Endothelial cell of umbilical vein (primary cell): Measurements from ENCODE around the gene SLC44A3. TPM values are rescaled to one million over a fixed set of nuclear protein-coding genes. Genes with fewer than 3 reads are reported as not detected.

Source experiments
- BruUV-seq: library from RNA; stranded (reverse); fragments of 400-500 nt; replicated peaks from 2 replicates; lab custom pipeline; 2021; lab: Mats Ljungman, UMichigan
- CTCF ChIA-PET: fragments of 300-600, 350-600 bp; sonication (Branson Sonifier 250); formaldehyde crosslinking; loops from one replicate; lab custom pipeline; 2021; ENCODE audit warnings: antibody characterized with exemption, inconsistent platforms; lab: Charles Lee
- POLR2A ChIA-PET: fragments of 300-600, 350-600 bp; sonication (Branson Sonifier 250); formaldehyde crosslinking; loops from one replicate; lab custom pipeline; 2021; ENCODE audit warnings: antibody characterized with exemption, inconsistent platforms; lab: Charles Lee
- DNase-seq: peaks from one replicate; pipeline ENCODE4 v3.0.0-alpha.2; 2011; ENCODE audit warnings: low read depth, low spot score
- FAIRE-seq: peaks from 2 replicates; lab custom pipeline; 2011; peaks lifted over from hg19 to GRCh38; lab: Jason Lieb, UNC
- H2AFZ ChIP-seq: 2 replicates; pipeline ENCODE4 v1.6.0; 2012; ENCODE audit warnings: low read depth, low read length, control low read depth, inconsistent platforms
- H3K27ac ChIP-seq: 2 replicates; pipeline ENCODE4 v1.5.1; 2011; ENCODE audit warnings: low read depth, mild to moderate bottlenecking, control low read depth, low read length, moderate library complexity; ENCODE audit not compliant: insufficient read depth
- H3K27me3 ChIP-seq, 2 experiments: 2 replicates each; pipeline versions ENCODE4 v1.6.0 to v1.6.1; 2011; ENCODE audit warnings: low read length in 2 of 2, mixed read lengths in 1 of 2; ENCODE audit not compliant: control insufficient read depth in 2 of 2, insufficient read depth in 2 of 2
- H3K36me3 ChIP-seq, 2 experiments: 2 replicates in 1 of 2; 3 replicates in 1 of 2; pipeline ENCODE4 v1.5.1; 2011; ENCODE audit warnings: low read length in 2 of 2, mild to moderate bottlenecking in 1 of 2, moderate library complexity in 1 of 2; ENCODE audit not compliant: control insufficient read depth in 2 of 2, insufficient read depth in 2 of 2; ENCODE audit errors: extremely low read depth in 1 of 2
- H3K4me1 ChIP-seq: 3 replicates; pipeline ENCODE4 v1.5.1; 2011; ENCODE audit warnings: mild to moderate bottlenecking, low read length; ENCODE audit not compliant: control insufficient read depth, insufficient read depth; ENCODE audit errors: extremely low read depth
- H3K4me2 ChIP-seq: 2 replicates; pipeline ENCODE4 v1.6.1; 2011; ENCODE audit warnings: low read length, control low read depth, mixed read lengths; ENCODE audit not compliant: insufficient read depth
- H3K4me3 ChIP-seq, 3 experiments: fragments of 200-600 bp in 1 of 3; sonication (generic), shearing (Covaris generic) in 1 of 3; replicated peaks in 1 of 3; 2 replicates each; pipeline ENCODE4 v1.5.1; 2011 to 2016; ENCODE audit warnings: control low read depth in 3 of 3, low read length in 3 of 3, mild to moderate bottlenecking in 2 of 3, inconsistent platforms in 1 of 3, low read depth in 1 of 3, moderate library complexity in 1 of 3; ENCODE audit not compliant: insufficient read depth in 1 of 3
- H3K79me2 ChIP-seq: 2 replicates; pipeline ENCODE4 v1.6.0; 2012; ENCODE audit warnings: low read length, inconsistent platforms; ENCODE audit not compliant: control insufficient read depth, insufficient read depth
- H3K9ac ChIP-seq: replicated peaks from 2 replicates; pipeline ENCODE3; 2011; ENCODE audit warnings: low read length, control low read depth; ENCODE audit not compliant: insufficient read depth; ENCODE audit errors: extremely low read depth
- H3K9me1 ChIP-seq: replicated peaks from 3 replicates; pipeline ENCODE4 v1.6.0; 2011; ENCODE audit warnings: mild to moderate bottlenecking, low read length; ENCODE audit not compliant: control insufficient read depth, insufficient read depth; ENCODE audit errors: extremely low read depth
- H3K9me3 ChIP-seq: replicated peaks from 2 replicates; pipeline ENCODE4 v1.5.1; 2012; ENCODE audit warnings: low read length, inconsistent platforms; ENCODE audit not compliant: control insufficient read depth, insufficient read depth
- H4K20me1 ChIP-seq: replicated peaks from 2 replicates; pipeline ENCODE3; 2011; ENCODE audit warnings: mild to moderate bottlenecking, low read length; ENCODE audit not compliant: control insufficient read depth, insufficient read depth; ENCODE audit errors: extremely low read depth
- EZH2 ChIP-seq: IDR thresholded peaks from 2 replicates; pipeline ENCODE4 v1.6.1; 2012; ENCODE audit warnings: borderline replicate concordance, low read depth, mild to moderate bottlenecking, moderate library complexity, low read length, inconsistent platforms; ENCODE audit not compliant: severe bottlenecking
- FOS ChIP-seq: IDR thresholded peaks from 2 replicates; pipeline ENCODE4 v1.6.1; 2011; ENCODE audit warnings: mild to moderate bottlenecking, low read length, moderate library complexity, borderline replicate concordance; ENCODE audit not compliant: insufficient read depth
- GATA2 ChIP-seq: IDR thresholded peaks from 2 replicates; pipeline ENCODE4 v1.7.0; 2011; ENCODE audit warnings: low read depth, mild to moderate bottlenecking, moderate library complexity, mixed read lengths, low read length; ENCODE audit not compliant: insufficient read length, insufficient read depth
- dilution Hi-C: fragments of 300-500 bp; cut with MboI; formaldehyde crosslinking; loops from one replicate; pipeline ENCODE4 v1.15.0; 2019; ENCODE audit warnings: low sequenced_read_pairs; ENCODE audit not compliant: extremely low pct_ligation_motif_present
- intact Hi-C: fragments of 100-400 bp; cut with micrococcal nuclease; formaldehyde crosslinking; loops from one replicate; pipeline ENCODE4 v1.10.0; 2022
- polyA plus RNA-seq, 4 experiments: library from polyadenylated mRNA; depleted of rRNA in 3 of 4; stranded (reverse) in 3 of 4; unstranded in 1 of 4; fragments of >200 nt; gene quantifications; 2 replicates each; pipeline versions ENCODE4 v1.2.1 to v1.2.3, GENCODE V29; 2011 to 2012; ENCODE audit warnings: missing spikeins in 1 of 4
- total RNA-seq: library from RNA; stranded (reverse); gene quantifications from 2 replicates; pipeline ENCODE4 v1.2.3, GENCODE V29; 2021
- TF ChIP-seq, protein P1 (sequence below), 2 donors: IDR thresholded peaks; 1 replicate in 1 of 2; 2 replicates in 1 of 2; pipeline ENCODE4 v1.5.1; 2011; ENCODE audit warnings: low read length in 2 of 2, mild to moderate bottlenecking in 2 of 2, moderate library complexity in 2 of 2, control low read depth in 1 of 2, inconsistent platforms in 1 of 2, low read depth in 1 of 2; ENCODE audit not compliant: insufficient read depth in 1 of 2; ENCODE audit errors: extremely low read depth in 1 of 2

Gene SLC44A3
- total and polyA plus RNA-seq, 2 donors (not counting 3 experiments of a cell fraction or from before 2014, with no cell fraction given), result 0.29 to 0.42 TPM

GRCh38 chr1:94936861-94937620, 116.9 kb downstream of the SLC44A3 start:
- FAIRE-seq, result peak; percentile 84
- intact Hi-C loops (loop anchor here (2.0 kb wide), 1 partner anchor 18 kb away; no protein-coding TSS in a partner anchor), dilution Hi-C loops (no loop called here)
- CTCF ChIA-PET, result interaction anchor here (0.9 to 4.0 kb wide), 10 partner anchors 9 to 106 kb away, joined by 3 to 35 read pairs (median 6); partner anchors contain the start of gene CNN3
- Histone ChIP-seq H3K36me3 (no peaks in the 10 kb centered on the region), H3K27ac (peak overlapping the region; percentile 20), H3K4me3 (no peak overlapping the region), H3K9me1 (no peaks in the 10 kb centered on the region), H4K20me1 (no peaks in the 10 kb centered on the region), H3K9me3 (no peaks in the 10 kb centered on the region), H3K4me2 (peak overlapping the region; percentile 89), H3K4me1 (peaks cover 35% of the 10 kb centered on the region), H3K79me2 (no peaks in the 10 kb centered on the region), H3K9ac (no peak overlapping the region), H2AFZ (no peak overlapping the region), H3K27me3 (no peaks in the 10 kb centered on the region)
- BruUV-seq, result no TSS peak
- TF ChIP-seq FOS (peak; percentile 68), GATA2 (peak; percentile 74), EZH2 (no peak)
- TF ChIP-seq, protein P1, sequence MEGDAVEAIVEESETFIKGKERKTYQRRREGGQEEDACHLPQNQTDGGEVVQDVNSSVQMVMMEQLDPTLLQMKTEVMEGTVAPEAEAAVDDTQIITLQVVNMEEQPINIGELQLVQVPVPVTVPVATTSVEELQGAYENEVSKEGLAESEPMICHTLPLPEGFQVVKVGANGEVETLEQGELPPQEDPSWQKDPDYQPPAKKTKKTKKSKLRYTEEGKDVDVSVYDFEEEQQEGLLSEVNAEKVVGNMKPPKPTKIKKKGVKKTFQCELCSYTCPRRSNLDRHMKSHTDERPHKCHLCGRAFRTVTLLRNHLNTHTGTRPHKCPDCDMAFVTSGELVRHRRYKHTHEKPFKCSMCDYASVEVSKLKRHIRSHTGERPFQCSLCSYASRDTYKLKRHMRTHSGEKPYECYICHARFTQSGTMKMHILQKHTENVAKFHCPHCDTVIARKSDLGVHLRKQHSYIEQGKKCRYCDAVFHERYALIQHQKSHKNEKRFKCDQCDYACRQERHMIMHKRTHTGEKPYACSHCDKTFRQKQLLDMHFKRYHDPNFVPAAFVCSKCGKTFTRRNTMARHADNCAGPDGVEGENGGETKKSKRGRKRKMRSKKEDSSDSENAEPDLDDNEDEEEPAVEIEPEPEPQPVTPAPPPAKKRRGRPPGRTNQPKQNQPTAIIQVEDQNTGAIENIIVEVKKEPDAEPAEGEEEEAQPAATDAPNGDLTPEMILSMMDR (IDR thresholded peaks at IDR 0.05; ENCODE audit: extremely low read depth in 1 of 2, insufficient read depth in 1 of 2, low read depth in 1 of 2, low read length in 2 of 2), result no peak
- DNase-seq, result peak; percentile 65
- POLR2A ChIA-PET, result no interaction called here
